HEK293 (cell line): ENCODE data around the gene CYP2A6.

Source experiments
- PRDM6 ChIP-seq: fragments of 450-650 bp; formaldehyde crosslinking; IDR thresholded peaks from 2 replicates; pipeline ENCODE4 v1.5.1; 2017; ENCODE audit warnings: missing biosample characterization, missing genetic modification characterization
- SCRT2 ChIP-seq: fragments of 450-650 bp; formaldehyde crosslinking; IDR thresholded peaks from 2 replicates; pipeline ENCODE4 v1.5.1; 2016; ENCODE audit warnings: missing biosample characterization, missing genetic modification characterization
- TF ChIP-seq, protein P1 (sequence below): fragments of 450-650 bp; formaldehyde crosslinking; IDR thresholded peaks from 2 replicates; pipeline ENCODE4 v1.5.1; 2016; ENCODE audit warnings: missing biosample characterization, missing genetic modification characterization

Gene CYP2A6

DNA sequence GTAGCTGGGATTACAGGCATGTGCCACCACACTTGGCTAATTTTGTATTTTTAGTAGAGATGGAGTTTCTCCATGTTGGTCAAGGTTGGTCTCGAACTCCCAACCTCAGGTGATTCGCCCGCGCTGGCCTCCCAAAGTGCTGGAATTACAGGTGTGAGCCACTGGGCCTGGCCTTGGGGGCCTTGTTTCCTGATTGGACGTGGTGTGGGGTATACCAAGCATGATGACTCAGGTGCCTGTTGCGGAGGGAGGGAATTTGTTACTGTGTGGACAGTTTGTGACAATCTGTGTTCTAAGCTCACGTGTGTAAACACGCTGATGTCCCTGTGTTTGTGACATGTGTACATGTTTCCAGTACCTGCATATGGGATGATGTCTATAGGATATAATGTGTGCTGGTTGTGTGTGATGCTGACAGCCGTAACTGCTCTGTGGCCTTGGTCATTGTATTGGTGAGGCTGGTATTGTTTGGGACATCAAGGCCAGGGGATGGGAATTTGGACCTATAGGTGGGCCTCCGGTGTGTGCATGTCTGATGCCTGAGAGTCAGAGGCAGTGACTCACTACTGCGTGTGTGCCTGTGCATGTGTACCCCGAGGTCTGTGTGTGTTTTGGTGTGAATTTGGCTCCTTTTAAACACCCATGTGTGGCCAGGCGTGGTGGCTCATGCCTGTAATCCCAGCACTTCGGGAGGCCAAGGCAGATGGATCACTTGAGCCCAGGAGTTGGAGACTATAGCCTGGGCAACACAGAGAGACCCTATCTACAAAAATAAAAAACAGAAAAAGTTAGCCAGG is 52.9 kb downstream of the CYP2A6 start (continued):
- TF ChIP-seq SCRT2 (peak; percentile 71), PRDM6 (tag by site-specific recombination) (no peak)
- TF ChIP-seq, protein P1, sequence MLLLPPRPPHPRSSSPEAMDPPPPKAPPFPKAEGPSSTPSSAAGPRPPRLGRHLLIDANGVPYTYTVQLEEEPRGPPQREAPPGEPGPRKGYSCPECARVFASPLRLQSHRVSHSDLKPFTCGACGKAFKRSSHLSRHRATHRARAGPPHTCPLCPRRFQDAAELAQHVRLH (tag by site-specific recombination): no peak
